Esophagus muscularis mucosa (tissue), 4 donors: ENCODE data around the gene CKB. TPM values are rescaled to one million over a fixed set of nuclear protein-coding genes. Genes with fewer than 3 reads are reported as not detected.

ENCODE experiments used
- DNase-seq: peaks from one replicate; pipeline ENCODE4 v3.0.0-alpha.2; 2017; ENCODE audit errors: extremely low spot score
- H3K27ac ChIP-seq, 4 donors: fragments of 200-600 bp; sonication (generic); replicated peaks in 1 of 4; 1 replicate in 3 of 4; 2 replicates in 1 of 4; pipeline ENCODE4 v1.5.1; 2016 to 2019; ENCODE audit warnings: mild to moderate bottlenecking in 1 of 4
- H3K27me3 ChIP-seq, 4 donors: fragments of 200-600 bp; sonication (generic); one replicate each; pipeline versions ENCODE4 v1.5.1 to v1.6.0; 2016 to 2019
- H3K36me3 ChIP-seq, 4 donors: fragments of 200-600 bp; sonication (generic); one replicate each; pipeline ENCODE4 v1.5.1; 2016 to 2019
- H3K4me1 ChIP-seq, 4 donors: fragments of 200-600 bp; sonication (generic); one replicate each; pipeline ENCODE4 v1.5.1; 2016 to 2019
- H3K4me3 ChIP-seq, 4 donors: fragments of 200-600 bp; sonication (generic); 1 replicate in 2 of 4; 2 replicates in 2 of 4; pipeline ENCODE4 v1.5.1; 2016 to 2019; ENCODE audit warnings: mild to moderate bottlenecking in 4 of 4, moderate library complexity in 1 of 4
- H3K9me3 ChIP-seq, 4 donors: fragments of 200-600 bp; sonication (generic); 1 replicate in 3 of 4; 2 replicates in 1 of 4; pipeline ENCODE4 v1.5.1; 2016 to 2019
- EP300 ChIP-seq: sonication (generic); formaldehyde crosslinking; IDR thresholded peaks from one replicate; pipeline ENCODE4 v1.6.1; 2017; ENCODE audit warnings: antibody characterized with exemption
- POLR2A ChIP-seq: fragments of 450-650 bp; IDR thresholded peaks from one replicate; pipeline ENCODE4 v1.6.1; 2017; ENCODE audit warnings: antibody characterized with exemption, moderate library complexity, mild to moderate bottlenecking, low read depth
- POLR2AphosphoS5 ChIP-seq, 2 donors: sonication (generic); formaldehyde crosslinking; IDR thresholded peaks; one replicate each; pipeline ENCODE4 v1.6.1; 2017; ENCODE audit warnings: antibody characterized with exemption in 2 of 2
- WGBS: methylation state at CpG from one replicate; pipeline ENCODE4 v1.1.5; 2018; 5-methylcytosine and 5-hydroxymethylcytosine counted together
- intact Hi-C: fragments of 100-400 bp; cut with DNase I; formaldehyde crosslinking; loops from one replicate; pipeline ENCODE4 v1.15.1; 2023
- total RNA-seq, 4 donors: library from RNA; depleted of rRNA; stranded (reverse); fragments of >200 nt; gene quantifications; one replicate each; pipeline versions ENCODE4 v1.1.0 to v1.2.1, GENCODE V29; 2016
- TF ChIP-seq, protein P1 (sequence below), 3 experiments: fragments of 200-600 bp in 2 of 3; fragments of 450-650 bp in 1 of 3; sonication (generic) in 2 of 3; IDR thresholded peaks; one replicate each; pipeline ENCODE4 v1.5.1; 2017 to 2019; ENCODE audit warnings: antibody characterized with exemption in 3 of 3, mild to moderate bottlenecking in 2 of 3, moderate library complexity in 1 of 3

The CKB gene
- total RNA-seq, 4 donors from 2014 or later, result 917 to 1,843 (median 1,284) TPM

- Histone ChIP-seq H3K4me1 (peaks cover 47 to 73% (median 64%) of the 10 kb centered on the region in 4 donors), H3K9me3 (no peaks in the 10 kb centered on the region), H3K4me3 (peak overlapping the region; percentile 80 to 91 (median 85)), H3K27me3 (peaks cover 0 to 9% (median 4%) of the 10 kb centered on the region in 4 donors), H3K36me3 (peaks cover 3 to 19% (median 12%) of the 10 kb centered on the region in 4 donors), H3K27ac (peak overlapping the region; percentile 96 to 98 (median 97))
- no peak for DNase-seq
- no peak for TF ChIP-seq EP300
- TF ChIP-seq, protein P1, sequence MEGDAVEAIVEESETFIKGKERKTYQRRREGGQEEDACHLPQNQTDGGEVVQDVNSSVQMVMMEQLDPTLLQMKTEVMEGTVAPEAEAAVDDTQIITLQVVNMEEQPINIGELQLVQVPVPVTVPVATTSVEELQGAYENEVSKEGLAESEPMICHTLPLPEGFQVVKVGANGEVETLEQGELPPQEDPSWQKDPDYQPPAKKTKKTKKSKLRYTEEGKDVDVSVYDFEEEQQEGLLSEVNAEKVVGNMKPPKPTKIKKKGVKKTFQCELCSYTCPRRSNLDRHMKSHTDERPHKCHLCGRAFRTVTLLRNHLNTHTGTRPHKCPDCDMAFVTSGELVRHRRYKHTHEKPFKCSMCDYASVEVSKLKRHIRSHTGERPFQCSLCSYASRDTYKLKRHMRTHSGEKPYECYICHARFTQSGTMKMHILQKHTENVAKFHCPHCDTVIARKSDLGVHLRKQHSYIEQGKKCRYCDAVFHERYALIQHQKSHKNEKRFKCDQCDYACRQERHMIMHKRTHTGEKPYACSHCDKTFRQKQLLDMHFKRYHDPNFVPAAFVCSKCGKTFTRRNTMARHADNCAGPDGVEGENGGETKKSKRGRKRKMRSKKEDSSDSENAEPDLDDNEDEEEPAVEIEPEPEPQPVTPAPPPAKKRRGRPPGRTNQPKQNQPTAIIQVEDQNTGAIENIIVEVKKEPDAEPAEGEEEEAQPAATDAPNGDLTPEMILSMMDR (IDR thresholded peaks at IDR 0.05), result no peak
- TF ChIP-seq POLR2AphosphoS5 (IDR thresholded peaks at IDR 0.05), result no peak
- TF ChIP-seq POLR2A, result no peak
- intact Hi-C loops, result no loop called here
- WGBS, result 36% methylated on average over 22 of the region's 22 CpGs
Measured at GRCh38 chr14:103519837-103520212, 2.8 kb downstream of the CKB start.

GRCh38 chr14:103519043-103519836, 3.4 kb downstream of the CKB start:
- 55% methylated on average over 9 of the region's 13 CpGs for WGBS

DNA sequence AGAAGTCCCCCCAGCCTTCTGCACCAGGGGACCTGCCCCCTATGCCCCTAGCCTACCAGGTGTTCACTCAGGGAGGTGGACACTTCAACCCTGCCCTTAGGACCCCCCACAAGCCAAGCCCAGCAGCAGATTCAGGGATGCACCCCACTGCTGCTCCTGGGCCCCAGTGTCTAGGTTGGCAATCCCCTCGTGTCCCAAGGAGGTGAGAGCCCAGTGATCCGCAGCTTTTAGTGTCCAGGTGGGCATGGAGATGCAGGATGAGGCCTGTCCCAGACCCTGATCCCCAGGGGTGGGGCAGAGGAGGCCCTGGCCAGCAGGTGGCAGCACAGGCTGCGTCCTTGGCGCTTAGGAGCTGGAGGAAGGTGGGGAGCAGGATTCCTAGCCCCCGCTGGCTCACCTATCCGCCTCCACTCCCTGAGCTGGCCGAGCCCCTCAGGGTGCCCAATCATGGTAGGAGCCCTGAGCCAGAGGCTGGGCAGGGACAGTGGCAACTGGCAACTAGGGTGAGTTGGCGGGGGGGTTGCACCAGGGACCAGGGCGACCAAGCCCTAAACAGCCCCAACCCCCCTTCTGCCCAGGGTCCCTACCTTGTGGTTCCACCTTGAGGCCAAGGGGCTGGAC, 4.1 kb downstream of the CKB start:
- no peaks in the 10 kb centered on the region for H3K9me3 ChIP-seq
- peaks cover 3 to 19% (median 12%) of the 10 kb centered on the region in 4 donors for H3K36me3 ChIP-seq
- H3K4me1 ChIP-seq, result peaks cover 48 to 67% (median 65%) of the 10 kb centered on the region in 4 donors
- H3K27me3 ChIP-seq, result peaks cover 0 to 9% (median 4%) of the 10 kb centered on the region in 4 donors
- 38% methylated on average over 7 of the region's 9 CpGs for WGBS
- TF ChIP-seq, protein P1 (IDR thresholded peaks at IDR 0.05), result peak; percentile 93 to 96 (median 95)
- no peak for TF ChIP-seq EP300
- peak; percentile 36 to 44 for TF ChIP-seq POLR2AphosphoS5 (IDR thresholded peaks at IDR 0.05)
- intact Hi-C loops, result loop anchor here (1.0 kb wide), 1 partner anchor 28 kb away; no protein-coding TSS in a partner anchor
- H3K27ac ChIP-seq, result peak overlapping the region; percentile 96 to 98 (median 97)
- H3K4me3 ChIP-seq, result no peak overlapping the region
- DNase-seq, result no peak

More at GRCh38 chr14:103519043-103519836, 3.4 kb downstream of the CKB start:
- H3K4me1 ChIP-seq, result peaks cover 47 to 67% (median 62%) of the 10 kb centered on the region in 4 donors
- H3K36me3 ChIP-seq, result peaks cover 3 to 19% (median 12%) of the 10 kb centered on the region in 4 donors
- TF ChIP-seq EP300 (no peak), POLR2A (no peak), POLR2AphosphoS5 (IDR thresholded peaks at IDR 0.05) (no peak)
- TF ChIP-seq, protein P1 (IDR thresholded peaks at IDR 0.05), result no peak
- H3K4me3 ChIP-seq, result peak overlapping the region in 2 of 4 donors; percentile 88 to 91
- peaks cover 0 to 9% (median 4%) of the 10 kb centered on the region in 4 donors for H3K27me3 ChIP-seq
- intact Hi-C loops, result no loop called here
- H3K27ac ChIP-seq, result peak overlapping the region; percentile 96 to 98 (median 97)
- no peaks in the 10 kb centered on the region for H3K9me3 ChIP-seq
- no peak for DNase-seq

DNA sequence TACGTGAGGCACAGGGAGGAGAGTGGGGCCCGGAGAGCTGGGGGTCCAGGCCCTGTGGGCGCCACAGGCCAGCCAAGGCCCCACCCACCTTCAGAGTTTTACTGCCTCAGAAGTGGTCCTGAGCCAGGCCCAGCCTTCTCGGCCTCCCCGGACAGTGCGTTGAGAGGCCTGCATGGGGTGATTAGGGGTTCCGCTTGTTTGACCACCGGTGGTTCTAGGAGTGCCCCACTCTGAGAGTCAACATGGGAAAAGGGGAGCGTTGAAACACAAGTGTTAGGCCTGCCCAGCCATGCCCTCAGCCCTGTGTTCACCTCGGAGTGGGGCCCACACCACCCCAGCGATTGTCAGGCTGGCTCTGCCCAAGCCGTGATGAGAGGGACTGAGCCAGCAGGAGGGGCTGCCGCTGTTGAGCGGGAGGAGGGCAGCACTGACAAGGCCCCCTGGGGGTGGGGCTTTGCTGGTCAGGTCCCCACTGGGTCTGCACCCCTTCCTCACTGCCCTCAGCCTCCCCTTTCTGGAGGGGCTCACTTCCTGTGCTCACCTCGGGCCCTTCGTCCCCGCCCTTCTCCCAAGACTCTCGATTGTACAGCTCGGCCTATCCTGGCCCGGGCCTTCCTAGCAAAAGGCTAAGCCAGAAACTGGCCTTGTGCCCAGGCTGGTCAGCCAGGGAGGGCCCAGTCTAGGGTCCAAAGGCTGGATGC, 4.8 kb downstream of the CKB start:
- Histone ChIP-seq H3K27me3 (peaks cover 0 to 9% (median 4%) of the 10 kb centered on the region in 4 donors), H3K9me3 (no peaks in the 10 kb centered on the region), H3K4me3 (no peak overlapping the region), H3K27ac (peak overlapping the region; percentile 96 to 98 (median 97)), H3K36me3 (peaks cover 3 to 19% (median 14%) of the 10 kb centered on the region in 4 donors), H3K4me1 (peaks cover 49 to 67% (median 65%) of the 10 kb centered on the region in 4 donors)
- intact Hi-C loops, result loop anchor here (1.0 kb wide), 1 partner anchor 28 kb away; no protein-coding TSS in a partner anchor
- 39% methylated on average over 13 of the region's 20 CpGs for WGBS
- DNase-seq, result no peak
- TF ChIP-seq POLR2AphosphoS5 (IDR thresholded peaks at IDR 0.05) (no peak), POLR2A (no peak), EP300 (no peak)
- TF ChIP-seq, protein P1 (IDR thresholded peaks at IDR 0.05), result no peak
